Measurements from ENCODE around the gene TSPEAR.

DNA sequence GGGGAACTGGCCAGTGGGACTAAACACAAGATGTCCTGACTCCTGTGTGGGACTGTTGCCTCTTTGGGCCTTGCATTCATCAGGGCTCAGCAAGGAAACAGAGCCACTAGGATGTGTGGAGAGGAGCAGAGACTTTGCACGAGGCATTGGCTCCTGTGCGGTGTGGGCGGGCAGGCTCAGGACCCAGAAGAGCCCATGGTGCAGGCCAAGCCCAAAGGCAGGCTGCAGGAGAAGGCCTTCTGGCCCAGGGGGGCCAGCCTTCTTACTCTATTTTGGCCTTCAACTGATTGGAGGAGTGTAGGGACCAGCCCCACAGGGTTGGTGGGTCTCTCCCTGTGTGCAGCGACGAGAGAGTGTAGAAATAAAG, 232.6 kb downstream of the TSPEAR start:
- TF ChIP-seq, protein P1, sequence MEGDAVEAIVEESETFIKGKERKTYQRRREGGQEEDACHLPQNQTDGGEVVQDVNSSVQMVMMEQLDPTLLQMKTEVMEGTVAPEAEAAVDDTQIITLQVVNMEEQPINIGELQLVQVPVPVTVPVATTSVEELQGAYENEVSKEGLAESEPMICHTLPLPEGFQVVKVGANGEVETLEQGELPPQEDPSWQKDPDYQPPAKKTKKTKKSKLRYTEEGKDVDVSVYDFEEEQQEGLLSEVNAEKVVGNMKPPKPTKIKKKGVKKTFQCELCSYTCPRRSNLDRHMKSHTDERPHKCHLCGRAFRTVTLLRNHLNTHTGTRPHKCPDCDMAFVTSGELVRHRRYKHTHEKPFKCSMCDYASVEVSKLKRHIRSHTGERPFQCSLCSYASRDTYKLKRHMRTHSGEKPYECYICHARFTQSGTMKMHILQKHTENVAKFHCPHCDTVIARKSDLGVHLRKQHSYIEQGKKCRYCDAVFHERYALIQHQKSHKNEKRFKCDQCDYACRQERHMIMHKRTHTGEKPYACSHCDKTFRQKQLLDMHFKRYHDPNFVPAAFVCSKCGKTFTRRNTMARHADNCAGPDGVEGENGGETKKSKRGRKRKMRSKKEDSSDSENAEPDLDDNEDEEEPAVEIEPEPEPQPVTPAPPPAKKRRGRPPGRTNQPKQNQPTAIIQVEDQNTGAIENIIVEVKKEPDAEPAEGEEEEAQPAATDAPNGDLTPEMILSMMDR (IDR thresholded peaks at IDR 0.05; ENCODE audit: low read depth, low read length, poor library complexity, severe bottlenecking) = no peak
- TF ChIP-seq EZH2phosphoT487 (IDR thresholded peaks at IDR 0.05; ENCODE audit: borderline replicate concordance, low read length) = no peak

Measured in DOHH2 (cell line).